Measurements from ENCODE around the gene RCOR3. TPM values are rescaled to one million over a fixed set of nuclear protein-coding genes. Genes with fewer than 3 reads are reported as not detected.

The RCOR3 gene
- total RNA-seq, 2 donors from 2014 or later = 40.7 to 76.8 TPM

DNA sequence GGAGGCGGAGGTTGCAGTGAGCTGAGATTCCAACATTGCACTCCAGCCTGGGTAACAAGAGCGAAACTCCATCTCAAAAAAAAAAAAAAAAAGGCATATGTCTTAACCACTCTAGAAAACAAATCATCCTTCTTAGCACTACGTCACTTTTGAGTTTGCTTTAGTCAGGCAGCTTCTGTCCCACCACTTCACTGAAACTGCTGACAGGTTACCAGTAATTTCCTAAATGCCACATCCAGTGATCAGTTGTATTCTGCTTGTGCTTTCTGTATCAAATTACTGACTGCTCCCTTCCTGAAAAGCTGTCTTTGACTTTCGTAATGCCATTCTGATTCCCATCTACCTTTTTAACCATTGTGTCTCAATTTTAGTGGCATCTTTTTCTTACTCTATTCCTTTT lies 21.7 kb downstream of the RCOR3 start:
- Histone ChIP-seq H3K9me3 (peaks cover 0 to 4% (median 0%) of the 10 kb centered on the region in 3 donors), H3K36me3 (replicated peaks in 1 of 2; ENCODE audit: insufficient read depth in 1 of 2, low read depth in 2 of 2) (peaks cover 0 to 14% of the 10 kb centered on the region in 2 donors), H3K4me3 (no peak overlapping the region), H3K4me1 (no peaks in the 10 kb centered on the region), H3K27me3 (no peaks in the 10 kb centered on the region), H3K27ac (no peak overlapping the region)
- WGBS, 2 donors = 96% methylated on average over 4 of the region's 4 CpGs
- ATAC-seq (no peak), DNase-seq (no peak)
- intact Hi-C loops (cut with DNase I) = no loop called here
- no peak for TF ChIP-seq POLR2A (IDR thresholded peaks at IDR 0.05)
- TF ChIP-seq, protein P1, sequence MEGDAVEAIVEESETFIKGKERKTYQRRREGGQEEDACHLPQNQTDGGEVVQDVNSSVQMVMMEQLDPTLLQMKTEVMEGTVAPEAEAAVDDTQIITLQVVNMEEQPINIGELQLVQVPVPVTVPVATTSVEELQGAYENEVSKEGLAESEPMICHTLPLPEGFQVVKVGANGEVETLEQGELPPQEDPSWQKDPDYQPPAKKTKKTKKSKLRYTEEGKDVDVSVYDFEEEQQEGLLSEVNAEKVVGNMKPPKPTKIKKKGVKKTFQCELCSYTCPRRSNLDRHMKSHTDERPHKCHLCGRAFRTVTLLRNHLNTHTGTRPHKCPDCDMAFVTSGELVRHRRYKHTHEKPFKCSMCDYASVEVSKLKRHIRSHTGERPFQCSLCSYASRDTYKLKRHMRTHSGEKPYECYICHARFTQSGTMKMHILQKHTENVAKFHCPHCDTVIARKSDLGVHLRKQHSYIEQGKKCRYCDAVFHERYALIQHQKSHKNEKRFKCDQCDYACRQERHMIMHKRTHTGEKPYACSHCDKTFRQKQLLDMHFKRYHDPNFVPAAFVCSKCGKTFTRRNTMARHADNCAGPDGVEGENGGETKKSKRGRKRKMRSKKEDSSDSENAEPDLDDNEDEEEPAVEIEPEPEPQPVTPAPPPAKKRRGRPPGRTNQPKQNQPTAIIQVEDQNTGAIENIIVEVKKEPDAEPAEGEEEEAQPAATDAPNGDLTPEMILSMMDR (IDR thresholded peaks at IDR 0.05) = no peak

DNA sequence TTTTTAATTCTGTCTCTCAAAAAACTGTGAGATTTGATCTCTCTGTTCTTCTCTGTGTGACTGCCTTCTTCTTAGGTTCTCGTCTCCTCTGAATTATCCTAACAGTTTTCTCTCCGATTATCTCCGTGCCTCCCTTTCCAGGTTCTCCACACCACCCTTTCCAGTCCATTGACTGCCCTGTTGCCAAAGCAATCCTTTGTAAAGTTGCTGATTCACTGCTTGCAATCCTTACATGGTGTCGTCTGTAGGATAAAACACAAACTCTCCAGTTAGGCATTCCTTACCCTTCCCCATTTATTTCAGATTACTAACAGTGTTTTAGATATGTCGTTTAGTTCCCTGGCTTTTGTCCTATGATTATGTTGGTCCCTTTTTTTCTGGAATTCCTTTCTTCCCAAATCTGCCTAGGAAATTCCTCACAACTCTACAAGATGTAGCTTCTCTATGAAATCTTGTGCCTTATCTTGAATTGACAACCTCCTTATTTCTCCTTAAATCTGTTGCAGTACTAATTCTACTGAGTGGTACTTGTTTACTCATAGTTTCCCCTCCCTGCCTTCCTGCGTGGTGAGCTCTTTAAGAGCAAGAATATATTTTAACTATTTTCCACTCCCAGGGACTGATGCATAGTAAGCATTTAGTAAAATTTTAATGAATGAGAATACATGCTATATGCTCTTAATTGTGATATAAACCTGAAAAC lies 22.3 kb downstream of the RCOR3 start:
- TF ChIP-seq, protein P1 (IDR thresholded peaks at IDR 0.05) = no peak
- TF ChIP-seq POLR2A (IDR thresholded peaks at IDR 0.05) = no peak
- Histone ChIP-seq H3K9me3 (peaks cover 0 to under 1% (median 0%) of the 10 kb centered on the region in 3 donors), H3K4me1 (no peaks in the 10 kb centered on the region), H3K36me3 (replicated peaks in 1 of 2; ENCODE audit: insufficient read depth in 1 of 2, low read depth in 2 of 2) (peaks cover 0 to 14% of the 10 kb centered on the region in 2 donors), H3K27ac (no peak overlapping the region), H3K4me3 (no peak overlapping the region), H3K27me3 (no peaks in the 10 kb centered on the region)
- 79 to 82% methylated on average over 6 of the region's 6 CpGs for WGBS, 2 donors
- intact Hi-C loops (cut with DNase I) = no loop called here
- DNase-seq (no peak), ATAC-seq (no peak)

DNA sequence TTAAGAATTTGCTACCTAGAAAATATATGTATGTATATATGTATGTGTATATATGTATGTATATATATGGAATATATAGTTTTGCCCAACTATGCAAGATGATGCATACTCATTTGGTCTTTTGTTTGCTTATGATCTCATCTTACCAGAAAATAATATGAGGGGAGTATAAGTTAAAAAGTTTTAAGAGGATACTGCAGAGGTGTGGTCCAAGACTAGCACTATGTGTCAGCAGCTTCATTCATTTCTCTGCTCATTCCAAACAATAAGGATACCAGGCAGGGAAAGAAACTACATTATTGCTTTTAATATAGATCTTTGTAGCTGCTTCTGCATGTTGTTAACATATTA lies 22.8 kb downstream of the RCOR3 start:
- Histone ChIP-seq H3K36me3 (replicated peaks in 1 of 2; ENCODE audit: insufficient read depth in 1 of 2, low read depth in 2 of 2) (peaks cover 0 to 14% of the 10 kb centered on the region in 2 donors), H3K4me3 (no peak overlapping the region), H3K27me3 (no peaks in the 10 kb centered on the region), H3K4me1 (no peaks in the 10 kb centered on the region), H3K9me3 (no peaks in the 10 kb centered on the region), H3K27ac (no peak overlapping the region)
- no peak for ATAC-seq
- no peak for DNase-seq
- intact Hi-C loops (cut with DNase I) = no loop called here
- TF ChIP-seq, protein P1 (IDR thresholded peaks at IDR 0.05) = no peak
- no peak for TF ChIP-seq POLR2A (IDR thresholded peaks at IDR 0.05)

DNA sequence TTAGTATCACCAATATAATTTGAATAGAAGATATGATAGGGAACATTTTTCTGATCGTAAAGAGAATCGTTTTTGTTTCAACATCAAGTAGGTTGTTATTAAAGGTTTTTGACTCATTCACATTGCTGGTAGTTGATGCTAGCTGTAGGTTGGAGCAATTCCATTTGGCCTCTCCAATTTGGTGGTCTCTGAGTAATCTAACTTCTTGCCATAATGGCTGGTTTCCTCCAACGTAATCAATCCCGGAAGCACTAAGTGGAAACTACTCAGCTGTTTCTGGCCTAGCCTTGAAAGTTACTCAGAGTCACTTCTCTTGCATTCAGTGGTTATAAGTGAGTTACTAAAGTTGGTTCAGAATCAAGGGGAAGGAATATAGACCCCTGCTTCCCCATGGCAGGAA lies 26.0 kb downstream of the RCOR3 start:
- intact Hi-C loops (cut with DNase I) = no loop called here
- H3K36me3 ChIP-seq (replicated peaks in 1 of 2; ENCODE audit: insufficient read depth in 1 of 2, low read depth in 2 of 2) = peaks cover 0 to 5% of the 10 kb centered on the region in 2 donors
- DNase-seq = no peak
- WGBS, 2 donors = 85 to 89% methylated on average over 4 of the region's 4 CpGs
- H3K27me3 ChIP-seq = no peaks in the 10 kb centered on the region
- no peak overlapping the region for H3K4me3 ChIP-seq
- no peaks in the 10 kb centered on the region for H3K9me3 ChIP-seq
- no peak for ATAC-seq
- H3K27ac ChIP-seq = no peak overlapping the region
- no peaks in the 10 kb centered on the region for H3K4me1 ChIP-seq
- TF ChIP-seq, protein P1 (IDR thresholded peaks at IDR 0.05) = no peak
- no peak for TF ChIP-seq POLR2A (IDR thresholded peaks at IDR 0.05)

DNA sequence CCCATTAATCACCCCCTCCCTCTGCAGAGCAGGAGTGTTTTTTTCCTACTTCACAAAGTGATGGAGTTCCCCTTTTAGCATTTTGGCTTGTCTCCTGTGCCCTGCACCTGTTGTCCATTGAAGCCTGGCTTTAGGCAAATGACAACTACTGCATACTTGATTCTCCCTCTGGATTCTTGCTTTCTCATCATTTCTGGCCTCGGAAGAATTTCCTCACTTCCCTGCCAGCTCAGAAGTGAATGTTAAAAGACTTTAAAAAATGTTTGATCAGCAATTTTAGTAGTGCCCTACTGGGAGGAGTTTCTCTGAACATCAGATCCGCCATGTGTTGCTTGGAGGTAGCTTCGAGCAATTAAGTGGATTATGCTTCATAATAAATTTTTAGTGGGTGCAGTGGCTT lies 28.1 kb downstream of the RCOR3 start:
- Histone ChIP-seq H3K4me3 (no peak overlapping the region), H3K4me1 (no peaks in the 10 kb centered on the region), H3K27ac (no peak overlapping the region), H3K9me3 (no peaks in the 10 kb centered on the region), H3K36me3 (replicated peaks in 1 of 2; ENCODE audit: insufficient read depth in 1 of 2, low read depth in 2 of 2) (peaks cover 0 to 10% of the 10 kb centered on the region in 2 donors), H3K27me3 (no peaks in the 10 kb centered on the region)
- DNase-seq (no peak), ATAC-seq (no peak)
- WGBS, 2 donors = 91 to 96% methylated on average over 3 of the region's 3 CpGs
- intact Hi-C loops (cut with DNase I) = no loop called here
- no peak for TF ChIP-seq POLR2A (IDR thresholded peaks at IDR 0.05)
- TF ChIP-seq, protein P1 (IDR thresholded peaks at IDR 0.05) = no peak
